LNCAP (cell line): ENCODE measurements around the gene TEAD1.

Experiments
- TF ChIP-seq, protein P1 (sequence below): fragments of 450-650 bp; IDR thresholded peaks from 2 replicates; pipeline ENCODE4 v1.5.1; 2017; ENCODE audit warnings: mild to moderate bottlenecking

The TEAD1 gene

GRCh38 chr11:12792590-12792989 is 118.4 kb downstream of the TEAD1 start:
- TF ChIP-seq, protein P1, sequence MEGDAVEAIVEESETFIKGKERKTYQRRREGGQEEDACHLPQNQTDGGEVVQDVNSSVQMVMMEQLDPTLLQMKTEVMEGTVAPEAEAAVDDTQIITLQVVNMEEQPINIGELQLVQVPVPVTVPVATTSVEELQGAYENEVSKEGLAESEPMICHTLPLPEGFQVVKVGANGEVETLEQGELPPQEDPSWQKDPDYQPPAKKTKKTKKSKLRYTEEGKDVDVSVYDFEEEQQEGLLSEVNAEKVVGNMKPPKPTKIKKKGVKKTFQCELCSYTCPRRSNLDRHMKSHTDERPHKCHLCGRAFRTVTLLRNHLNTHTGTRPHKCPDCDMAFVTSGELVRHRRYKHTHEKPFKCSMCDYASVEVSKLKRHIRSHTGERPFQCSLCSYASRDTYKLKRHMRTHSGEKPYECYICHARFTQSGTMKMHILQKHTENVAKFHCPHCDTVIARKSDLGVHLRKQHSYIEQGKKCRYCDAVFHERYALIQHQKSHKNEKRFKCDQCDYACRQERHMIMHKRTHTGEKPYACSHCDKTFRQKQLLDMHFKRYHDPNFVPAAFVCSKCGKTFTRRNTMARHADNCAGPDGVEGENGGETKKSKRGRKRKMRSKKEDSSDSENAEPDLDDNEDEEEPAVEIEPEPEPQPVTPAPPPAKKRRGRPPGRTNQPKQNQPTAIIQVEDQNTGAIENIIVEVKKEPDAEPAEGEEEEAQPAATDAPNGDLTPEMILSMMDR, result no peak

GRCh38 chr11:12793065-12793464 is 118.8 kb downstream of the TEAD1 start:
- TF ChIP-seq, protein P1, result no peak

GRCh38 chr11:12793506-12793905 is 119.3 kb downstream of the TEAD1 start:
- TF ChIP-seq, protein P1, result no peak

DNA sequence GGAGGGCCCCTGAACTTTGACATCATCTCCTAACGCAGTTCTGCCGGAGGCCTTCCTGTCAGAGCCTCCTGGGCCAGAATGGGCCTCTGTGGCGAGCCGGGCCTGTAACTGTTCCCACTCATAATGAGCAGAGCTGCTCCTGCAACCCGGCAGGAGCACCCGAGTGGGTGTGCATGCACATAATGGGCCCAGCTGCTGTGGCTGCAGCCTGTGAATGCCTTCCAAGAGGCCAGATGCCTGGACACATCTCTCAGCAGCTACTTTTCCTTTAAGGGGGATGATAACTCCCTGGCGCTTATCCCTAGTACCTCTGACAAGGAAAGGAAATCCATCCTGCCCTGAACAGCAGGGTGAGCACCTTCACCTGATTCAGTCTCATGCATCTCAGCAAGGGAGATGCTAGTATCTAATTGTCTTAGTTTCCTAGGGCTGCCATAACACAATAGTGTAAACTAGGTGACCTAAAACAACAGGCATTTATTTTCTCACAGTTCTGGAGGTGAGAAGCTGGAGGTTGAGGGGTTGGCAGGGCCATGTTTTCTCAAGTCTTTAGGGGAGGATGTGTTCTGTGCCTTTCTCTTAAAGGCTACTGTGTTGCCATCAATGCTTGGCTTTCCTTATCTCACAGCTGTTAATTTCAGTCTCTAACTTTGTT is 120.5 kb downstream of the TEAD1 start:
- TF ChIP-seq, protein P1, result no peak

DNA sequence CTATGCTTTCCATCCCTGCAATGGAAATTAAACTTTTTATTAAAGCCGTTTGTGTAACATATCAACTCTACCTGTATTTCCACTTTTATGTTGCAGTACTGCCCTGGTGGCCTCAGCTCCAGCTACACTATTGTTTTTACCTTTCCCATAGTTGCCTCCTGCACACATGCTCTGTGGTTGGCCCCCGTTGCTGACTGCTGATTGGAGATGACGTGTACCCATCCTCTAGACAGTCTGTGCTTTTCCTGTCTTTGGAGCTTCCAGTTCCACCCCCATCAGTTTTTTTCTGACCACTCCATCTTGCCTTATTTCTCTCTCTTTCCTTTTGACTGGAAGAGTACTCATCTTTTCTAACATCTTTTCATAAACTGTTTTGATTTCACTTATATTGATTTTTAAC is 123.8 kb downstream of the TEAD1 start:
- TF ChIP-seq, protein P1, result no peak

- TF ChIP-seq, protein P1, result no peak
These were observed 124.4 kb downstream of the TEAD1 start for GRCh38 chr11:12798609-12799011.

DNA sequence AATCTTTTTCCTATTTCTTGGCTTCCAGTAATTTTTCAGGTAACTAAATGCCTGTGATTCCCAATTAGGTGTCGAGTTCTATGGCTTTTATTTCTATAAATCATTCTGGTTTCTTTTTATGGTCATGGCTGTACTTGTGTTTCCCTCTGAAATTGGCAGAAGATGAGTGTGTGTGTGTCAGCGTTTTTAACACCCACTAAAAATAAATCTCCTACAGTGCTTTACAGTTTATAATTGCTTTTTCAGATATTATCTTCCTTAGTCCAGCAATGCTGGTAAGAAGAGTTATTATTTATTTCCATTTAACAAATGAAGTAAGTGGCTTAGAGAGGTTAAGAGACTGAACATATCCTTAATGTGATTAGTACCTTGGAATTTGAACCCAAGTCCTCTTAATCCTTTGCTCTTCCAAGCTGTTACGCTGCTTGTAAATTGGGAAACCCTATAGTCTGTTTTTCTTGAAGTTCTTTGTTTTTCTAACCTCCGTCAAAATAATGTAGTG is 125.2 kb downstream of the TEAD1 start:
- TF ChIP-seq, protein P1, result no peak
